SH-SY5Y (cell line): Measurements from ENCODE around the gene ANXA1.

Source experiments
- GATA2 ChIP-seq: IDR thresholded peaks from 2 replicates; pipeline ENCODE4 v1.6.1; 2011; ENCODE audit warnings: mild to moderate bottlenecking, low read depth, low read length
- GATA3 ChIP-seq: IDR thresholded peaks from 2 replicates; pipeline ENCODE4 v1.6.1; 2011; ENCODE audit warnings: low read depth, mild to moderate bottlenecking, low read length, moderate library complexity

- TF ChIP-seq GATA3 (no peak), GATA2 (no peak)
These were observed 16.8 kb downstream of the ANXA1 start for GRCh38 chr9:73168298-73168934.
